Measurements from ENCODE around the gene RAB27B. TPM values are rescaled to one million over a fixed set of nuclear protein-coding genes. Genes with fewer than 3 reads are reported as not detected.

Gene RAB27B
- total RNA-seq, 1 experiment from 2014 or later = 0.87 TPM

DNA sequence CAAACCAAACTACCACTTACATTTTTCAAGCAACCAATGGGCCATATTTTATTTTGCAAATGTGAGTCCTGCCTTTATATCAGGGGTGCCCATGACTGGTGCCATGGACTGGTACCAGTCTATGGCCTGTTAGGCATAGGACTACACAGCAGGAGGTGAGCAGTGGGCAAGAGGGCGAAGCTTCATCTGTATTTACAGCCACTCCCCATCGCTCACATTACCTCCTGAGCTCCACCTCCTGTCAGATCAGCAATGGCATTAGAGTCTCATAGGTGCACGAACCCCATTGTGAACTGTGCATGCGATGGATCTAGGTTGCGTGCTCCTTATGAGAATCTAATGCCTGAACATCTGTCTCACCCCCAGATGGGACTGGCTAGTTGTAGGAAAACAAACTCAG lies 77.4 kb downstream of the RAB27B start:
- no peaks in the 10 kb centered on the region for H3K27me3 Mint-ChIP-seq (ENCODE audit: low read depth)
- no peak overlapping the region for H3K27ac Mint-ChIP-seq
- H3K4me3 Mint-ChIP-seq = no peak overlapping the region
- no peak for ATAC-seq
- ChIA-PET CTCF (no interaction called here), POLR2A (no interaction called here)
- TF ChIP-seq MYBL2 (CRISPR knock-in tag; IDR thresholded peaks at IDR 0.05) (no peak), SOX15 (CRISPR knock-in tag; IDR thresholded peaks at IDR 0.05) (no peak), OVOL2 (CRISPR knock-in tag; IDR thresholded peaks at IDR 0.05; ENCODE audit: borderline replicate concordance) (no peak)
- TF ChIP-seq, protein P1, sequence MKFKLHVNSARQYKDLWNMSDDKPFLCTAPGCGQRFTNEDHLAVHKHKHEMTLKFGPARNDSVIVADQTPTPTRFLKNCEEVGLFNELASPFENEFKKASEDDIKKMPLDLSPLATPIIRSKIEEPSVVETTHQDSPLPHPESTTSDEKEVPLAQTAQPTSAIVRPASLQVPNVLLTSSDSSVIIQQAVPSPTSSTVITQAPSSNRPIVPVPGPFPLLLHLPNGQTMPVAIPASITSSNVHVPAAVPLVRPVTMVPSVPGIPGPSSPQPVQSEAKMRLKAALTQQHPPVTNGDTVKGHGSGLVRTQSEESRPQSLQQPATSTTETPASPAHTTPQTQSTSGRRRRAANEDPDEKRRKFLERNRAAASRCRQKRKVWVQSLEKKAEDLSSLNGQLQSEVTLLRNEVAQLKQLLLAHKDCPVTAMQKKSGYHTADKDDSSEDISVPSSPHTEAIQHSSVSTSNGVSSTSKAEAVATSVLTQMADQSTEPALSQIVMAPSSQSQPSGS (CRISPR knock-in tag; IDR thresholded peaks at IDR 0.05; ENCODE audit: borderline replicate concordance, low read depth) = no peak
- TF ChIP-seq, protein P2, sequence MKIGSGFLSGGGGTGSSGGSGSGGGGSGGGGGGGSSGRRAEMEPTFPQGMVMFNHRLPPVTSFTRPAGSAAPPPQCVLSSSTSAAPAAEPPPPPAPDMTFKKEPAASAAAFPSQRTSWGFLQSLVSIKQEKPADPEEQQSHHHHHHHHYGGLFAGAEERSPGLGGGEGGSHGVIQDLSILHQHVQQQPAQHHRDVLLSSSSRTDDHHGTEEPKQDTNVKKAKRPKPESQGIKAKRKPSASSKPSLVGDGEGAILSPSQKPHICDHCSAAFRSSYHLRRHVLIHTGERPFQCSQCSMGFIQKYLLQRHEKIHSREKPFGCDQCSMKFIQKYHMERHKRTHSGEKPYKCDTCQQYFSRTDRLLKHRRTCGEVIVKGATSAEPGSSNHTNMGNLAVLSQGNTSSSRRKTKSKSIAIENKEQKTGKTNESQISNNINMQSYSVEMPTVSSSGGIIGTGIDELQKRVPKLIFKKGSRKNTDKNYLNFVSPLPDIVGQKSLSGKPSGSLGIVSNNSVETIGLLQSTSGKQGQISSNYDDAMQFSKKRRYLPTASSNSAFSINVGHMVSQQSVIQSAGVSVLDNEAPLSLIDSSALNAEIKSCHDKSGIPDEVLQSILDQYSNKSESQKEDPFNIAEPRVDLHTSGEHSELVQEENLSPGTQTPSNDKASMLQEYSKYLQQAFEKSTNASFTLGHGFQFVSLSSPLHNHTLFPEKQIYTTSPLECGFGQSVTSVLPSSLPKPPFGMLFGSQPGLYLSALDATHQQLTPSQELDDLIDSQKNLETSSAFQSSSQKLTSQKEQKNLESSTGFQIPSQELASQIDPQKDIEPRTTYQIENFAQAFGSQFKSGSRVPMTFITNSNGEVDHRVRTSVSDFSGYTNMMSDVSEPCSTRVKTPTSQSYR (CRISPR knock-in tag; IDR thresholded peaks at IDR 0.05) = no peak
- TF ChIP-seq, protein P3, sequence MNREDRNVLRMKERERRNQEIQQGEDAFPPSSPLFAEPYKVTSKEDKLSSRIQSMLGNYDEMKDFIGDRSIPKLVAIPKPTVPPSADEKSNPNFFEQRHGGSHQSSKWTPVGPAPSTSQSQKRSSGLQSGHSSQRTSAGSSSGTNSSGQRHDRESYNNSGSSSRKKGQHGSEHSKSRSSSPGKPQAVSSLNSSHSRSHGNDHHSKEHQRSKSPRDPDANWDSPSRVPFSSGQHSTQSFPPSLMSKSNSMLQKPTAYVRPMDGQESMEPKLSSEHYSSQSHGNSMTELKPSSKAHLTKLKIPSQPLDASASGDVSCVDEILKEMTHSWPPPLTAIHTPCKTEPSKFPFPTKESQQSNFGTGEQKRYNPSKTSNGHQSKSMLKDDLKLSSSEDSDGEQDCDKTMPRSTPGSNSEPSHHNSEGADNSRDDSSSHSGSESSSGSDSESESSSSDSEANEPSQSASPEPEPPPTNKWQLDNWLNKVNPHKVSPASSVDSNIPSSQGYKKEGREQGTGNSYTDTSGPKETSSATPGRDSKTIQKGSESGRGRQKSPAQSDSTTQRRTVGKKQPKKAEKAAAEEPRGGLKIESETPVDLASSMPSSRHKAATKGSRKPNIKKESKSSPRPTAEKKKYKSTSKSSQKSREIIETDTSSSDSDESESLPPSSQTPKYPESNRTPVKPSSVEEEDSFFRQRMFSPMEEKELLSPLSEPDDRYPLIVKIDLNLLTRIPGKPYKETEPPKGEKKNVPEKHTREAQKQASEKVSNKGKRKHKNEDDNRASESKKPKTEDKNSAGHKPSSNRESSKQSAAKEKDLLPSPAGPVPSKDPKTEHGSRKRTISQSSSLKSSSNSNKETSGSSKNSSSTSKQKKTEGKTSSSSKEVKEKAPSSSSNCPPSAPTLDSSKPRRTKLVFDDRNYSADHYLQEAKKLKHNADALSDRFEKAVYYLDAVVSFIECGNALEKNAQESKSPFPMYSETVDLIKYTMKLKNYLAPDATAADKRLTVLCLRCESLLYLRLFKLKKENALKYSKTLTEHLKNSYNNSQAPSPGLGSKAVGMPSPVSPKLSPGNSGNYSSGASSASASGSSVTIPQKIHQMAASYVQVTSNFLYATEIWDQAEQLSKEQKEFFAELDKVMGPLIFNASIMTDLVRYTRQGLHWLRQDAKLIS (CRISPR knock-in tag; IDR thresholded peaks at IDR 0.05; ENCODE audit: borderline replicate concordance) = no peak
- TF ChIP-seq, protein P4, sequence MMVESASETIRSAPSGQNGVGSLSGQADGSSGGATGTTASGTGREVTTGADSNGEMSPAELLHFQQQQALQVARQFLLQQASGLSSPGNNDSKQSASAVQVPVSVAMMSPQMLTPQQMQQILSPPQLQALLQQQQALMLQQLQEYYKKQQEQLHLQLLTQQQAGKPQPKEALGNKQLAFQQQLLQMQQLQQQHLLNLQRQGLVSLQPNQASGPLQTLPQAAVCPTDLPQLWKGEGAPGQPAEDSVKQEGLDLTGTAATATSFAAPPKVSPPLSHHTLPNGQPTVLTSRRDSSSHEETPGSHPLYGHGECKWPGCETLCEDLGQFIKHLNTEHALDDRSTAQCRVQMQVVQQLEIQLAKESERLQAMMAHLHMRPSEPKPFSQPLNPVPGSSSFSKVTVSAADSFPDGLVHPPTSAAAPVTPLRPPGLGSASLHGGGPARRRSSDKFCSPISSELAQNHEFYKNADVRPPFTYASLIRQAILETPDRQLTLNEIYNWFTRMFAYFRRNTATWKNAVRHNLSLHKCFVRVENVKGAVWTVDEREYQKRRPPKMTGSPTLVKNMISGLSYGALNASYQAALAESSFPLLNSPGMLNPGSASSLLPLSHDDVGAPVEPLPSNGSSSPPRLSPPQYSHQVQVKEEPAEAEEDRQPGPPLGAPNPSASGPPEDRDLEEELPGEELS (CRISPR knock-in tag; IDR thresholded peaks at IDR 0.05) = no peak
- TF ChIP-seq, protein P5, sequence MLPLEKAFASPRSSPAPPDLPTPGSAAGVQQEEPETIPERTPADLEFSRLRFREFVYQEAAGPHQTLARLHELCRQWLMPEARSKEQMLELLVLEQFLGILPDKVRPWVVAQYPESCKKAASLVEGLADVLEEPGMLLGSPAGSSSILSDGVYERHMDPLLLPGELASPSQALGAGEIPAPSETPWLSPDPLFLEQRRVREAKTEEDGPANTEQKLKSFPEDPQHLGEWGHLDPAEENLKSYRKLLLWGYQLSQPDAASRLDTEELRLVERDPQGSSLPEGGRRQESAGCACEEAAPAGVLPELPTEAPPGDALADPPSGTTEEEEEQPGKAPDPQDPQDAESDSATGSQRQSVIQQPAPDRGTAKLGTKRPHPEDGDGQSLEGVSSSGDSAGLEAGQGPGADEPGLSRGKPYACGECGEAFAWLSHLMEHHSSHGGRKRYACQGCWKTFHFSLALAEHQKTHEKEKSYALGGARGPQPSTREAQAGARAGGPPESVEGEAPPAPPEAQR (CRISPR knock-in tag; IDR thresholded peaks at IDR 0.05) = no peak
- TF ChIP-seq, protein P6, sequence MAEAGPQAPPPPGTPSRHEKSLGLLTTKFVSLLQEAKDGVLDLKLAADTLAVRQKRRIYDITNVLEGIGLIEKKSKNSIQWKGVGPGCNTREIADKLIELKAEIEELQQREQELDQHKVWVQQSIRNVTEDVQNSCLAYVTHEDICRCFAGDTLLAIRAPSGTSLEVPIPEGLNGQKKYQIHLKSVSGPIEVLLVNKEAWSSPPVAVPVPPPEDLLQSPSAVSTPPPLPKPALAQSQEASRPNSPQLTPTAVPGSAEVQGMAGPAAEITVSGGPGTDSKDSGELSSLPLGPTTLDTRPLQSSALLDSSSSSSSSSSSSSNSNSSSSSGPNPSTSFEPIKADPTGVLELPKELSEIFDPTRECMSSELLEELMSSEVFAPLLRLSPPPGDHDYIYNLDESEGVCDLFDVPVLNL (CRISPR knock-in tag; IDR thresholded peaks at IDR 0.05; ENCODE audit: borderline replicate concordance, low read depth) = no peak
- TF ChIP-seq, protein P7, sequence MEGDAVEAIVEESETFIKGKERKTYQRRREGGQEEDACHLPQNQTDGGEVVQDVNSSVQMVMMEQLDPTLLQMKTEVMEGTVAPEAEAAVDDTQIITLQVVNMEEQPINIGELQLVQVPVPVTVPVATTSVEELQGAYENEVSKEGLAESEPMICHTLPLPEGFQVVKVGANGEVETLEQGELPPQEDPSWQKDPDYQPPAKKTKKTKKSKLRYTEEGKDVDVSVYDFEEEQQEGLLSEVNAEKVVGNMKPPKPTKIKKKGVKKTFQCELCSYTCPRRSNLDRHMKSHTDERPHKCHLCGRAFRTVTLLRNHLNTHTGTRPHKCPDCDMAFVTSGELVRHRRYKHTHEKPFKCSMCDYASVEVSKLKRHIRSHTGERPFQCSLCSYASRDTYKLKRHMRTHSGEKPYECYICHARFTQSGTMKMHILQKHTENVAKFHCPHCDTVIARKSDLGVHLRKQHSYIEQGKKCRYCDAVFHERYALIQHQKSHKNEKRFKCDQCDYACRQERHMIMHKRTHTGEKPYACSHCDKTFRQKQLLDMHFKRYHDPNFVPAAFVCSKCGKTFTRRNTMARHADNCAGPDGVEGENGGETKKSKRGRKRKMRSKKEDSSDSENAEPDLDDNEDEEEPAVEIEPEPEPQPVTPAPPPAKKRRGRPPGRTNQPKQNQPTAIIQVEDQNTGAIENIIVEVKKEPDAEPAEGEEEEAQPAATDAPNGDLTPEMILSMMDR (IDR thresholded peaks at IDR 0.05) = no peak
- TF ChIP-seq, protein P8, sequence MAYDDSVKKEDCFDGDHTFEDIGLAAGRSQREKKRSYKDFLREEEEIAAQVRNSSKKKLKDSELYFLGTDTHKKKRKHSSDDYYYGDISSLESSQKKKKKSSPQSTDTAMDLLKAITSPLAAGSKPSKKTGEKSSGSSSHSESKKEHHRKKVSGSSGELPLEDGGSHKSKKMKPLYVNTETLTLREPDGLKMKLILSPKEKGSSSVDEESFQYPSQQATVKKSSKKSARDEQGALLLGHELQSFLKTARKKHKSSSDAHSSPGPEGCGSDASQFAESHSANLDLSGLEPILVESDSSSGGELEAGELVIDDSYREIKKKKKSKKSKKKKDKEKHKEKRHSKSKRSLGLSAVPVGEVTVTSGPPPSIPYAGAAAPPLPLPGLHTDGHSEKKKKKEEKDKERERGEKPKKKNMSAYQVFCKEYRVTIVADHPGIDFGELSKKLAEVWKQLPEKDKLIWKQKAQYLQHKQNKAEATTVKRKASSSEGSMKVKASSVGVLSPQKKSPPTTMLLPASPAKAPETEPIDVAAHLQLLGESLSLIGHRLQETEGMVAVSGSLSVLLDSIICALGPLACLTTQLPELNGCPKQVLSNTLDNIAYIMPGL (CRISPR knock-in tag; IDR thresholded peaks at IDR 0.05) = no peak
- H3K36me3 Mint-ChIP-seq = no peaks in the 10 kb centered on the region
- peaks cover 3% of the 10 kb centered on the region; the same call in 1 of the 2 replicates for H3K9me3 Mint-ChIP-seq
- H3K4me1 Mint-ChIP-seq = peaks cover 8% of the 10 kb centered on the region
- DNase-seq (ENCODE audit: low spot score) = no peak

All from WTC11 (cell line).